Activated CD4-positive, alpha-beta T cell treated with anti-CD3 and anti-CD28 coated beads for 4 hours (primary cell): ENCODE data around the gene CDC37L1.
"Not testable (repeated sequence)": the region's sequence is repeated elsewhere in the genome, so short reads cannot be mapped to it uniquely, and the experiment has no call there.

Experiments
- DNase-seq, 2 donors: peaks; one replicate each; pipeline ENCODE4 v3.0.0-alpha.2; 2020

The CDC37L1 gene

GRCh38 chr9:4717815-4718214, 38.4 kb downstream of the CDC37L1 start:
- DNase-seq = no peak

- DNase-seq = no peak
Observed at GRCh38 chr9:4718911-4719310, 39.5 kb downstream of the CDC37L1 start.

- no peak for DNase-seq
Observed at GRCh38 chr9:4721736-4722135, 42.4 kb downstream of the CDC37L1 start.

- no peak for DNase-seq
Observed at GRCh38 chr9:4725706-4726442, 46.5 kb downstream of the CDC37L1 start.

- no peak for DNase-seq
Observed at GRCh38 chr9:4727593-4727992, 48.2 kb downstream of the CDC37L1 start.

GRCh38 chr9:4732890-4733289, 53.5 kb downstream of the CDC37L1 start:
- no peak for DNase-seq

GRCh38 chr9:4734150-4734549, 54.8 kb downstream of the CDC37L1 start:
- DNase-seq = no peak

GRCh38 chr9:4738866-4739586, 59.7 kb downstream of the CDC37L1 start:
- DNase-seq = no peak

GRCh38 chr9:4739587-4740387, 60.4 kb downstream of the CDC37L1 start:
- no peak for DNase-seq

GRCh38 chr9:4740388-4740637, 60.9 kb downstream of the CDC37L1 start:
- no peak for DNase-seq

GRCh38 chr9:4740638-4741364, 61.4 kb downstream of the CDC37L1 start, which contains the start of gene AK3:
AK3 (minus strand) TSS chr9:4741202; CDS start chr9:4741087, 115 bp downstream.
- DNase-seq = peak; percentile 67 to 78

- DNase-seq = peak; percentile 11 to 15
Observed at GRCh38 chr9:4741365-4742089, 62.2 kb downstream of the CDC37L1 start.

- DNase-seq = no peak
Observed at GRCh38 chr9:4742246-4742645, 62.9 kb downstream of the CDC37L1 start.

GRCh38 chr9:4743131-4743875, 63.9 kb downstream of the CDC37L1 start:
- no peak for DNase-seq

- no peak for DNase-seq
Observed at GRCh38 chr9:4746278-4747030, 67.1 kb downstream of the CDC37L1 start.

GRCh38 chr9:4748612-4749011, 69.2 kb downstream of the CDC37L1 start:
- no peak for DNase-seq

GRCh38 chr9:4750023-4750673, 70.8 kb downstream of the CDC37L1 start:
- DNase-seq = no peak

GRCh38 chr9:4754530-4754929, 75.2 kb downstream of the CDC37L1 start:
- DNase-seq = not testable (repeated sequence)

GRCh38 chr9:4755026-4755609, 75.7 kb downstream of the CDC37L1 start:
- no peak for DNase-seq

- DNase-seq = no peak
Observed at GRCh38 chr9:4756420-4756819, 77.1 kb downstream of the CDC37L1 start.
